Endodermal cell (in vitro differentiated cells): ENCODE measurements around the gene C18orf63. TPM values are rescaled to one million over a fixed set of nuclear protein-coding genes. Genes with fewer than 3 reads are reported as not detected.

Experiments used
- DNase-seq: peaks from one replicate; pipeline ENCODE4 v3.0.0-alpha.2; 2017
- H3K27ac ChIP-seq: 2 replicates; pipeline ENCODE4 v1.5.1; 2013; ENCODE audit warnings: mild to moderate bottlenecking, low read depth, low read length, moderate library complexity
- H3K27me3 ChIP-seq: 2 replicates; pipeline ENCODE4 v1.6.1; 2013; ENCODE audit warnings: mild to moderate bottlenecking, low read length, moderate library complexity; ENCODE audit not compliant: insufficient read depth, control insufficient read depth, poor library complexity, severe bottlenecking
- H3K36me3 ChIP-seq: 2 replicates; pipeline ENCODE4 v1.7.0; 2013; ENCODE audit warnings: mild to moderate bottlenecking, low read length, moderate library complexity; ENCODE audit not compliant: control insufficient read depth, insufficient read depth
- H3K4me1 ChIP-seq: one replicate; pipeline ENCODE4 v1.7.0; 2013; ENCODE audit warnings: low read length; ENCODE audit not compliant: control insufficient read depth, insufficient read depth
- H3K4me3 ChIP-seq: 2 replicates; pipeline ENCODE4 v1.5.1; 2013; ENCODE audit warnings: mild to moderate bottlenecking, low read length, moderate library complexity
- H3K9ac ChIP-seq: 2 replicates; pipeline ENCODE4 v1.6.1; 2013; ENCODE audit warnings: mild to moderate bottlenecking, low read length, moderate library complexity; ENCODE audit not compliant: poor library complexity, severe bottlenecking; ENCODE audit errors: extremely low read depth
- H3K9me3 ChIP-seq: 2 replicates; pipeline ENCODE4 v1.6.1; 2013; ENCODE audit warnings: mild to moderate bottlenecking, low read length, moderate library complexity; ENCODE audit not compliant: control insufficient read depth
- H3K27ac Mint-ChIP-seq: 2 replicates; pipeline ENCODE4 v1.8.0; 2020; ENCODE audit warnings: mixed read lengths
- H3K27me3 Mint-ChIP-seq: 2 replicates; pipeline ENCODE4 v1.8.0; 2021; ENCODE audit warnings: mild to moderate bottlenecking, mixed read lengths; ENCODE audit not compliant: insufficient read depth
- H3K36me3 Mint-ChIP-seq: 2 replicates; pipeline ENCODE4 v1.8.0; 2020; ENCODE audit warnings: low read depth, mixed read lengths
- H3K4me1 Mint-ChIP-seq: 2 replicates; pipeline ENCODE4 v1.8.0; 2020; ENCODE audit warnings: mixed read lengths
- H3K4me3 Mint-ChIP-seq: 2 replicates; pipeline ENCODE4 v1.8.0; 2020; ENCODE audit warnings: mild to moderate bottlenecking, moderate library complexity, mixed read lengths
- H3K9me3 Mint-ChIP-seq: 2 replicates; pipeline ENCODE4 v1.8.0; 2020; ENCODE audit warnings: mild to moderate bottlenecking, mixed read lengths
- CTCF ChIP-seq: fragments of 200-600 bp; sonication (generic); conservative IDR thresholded peaks from 2 replicates; pipeline ENCODE4 v1.5.0; 2021; ENCODE audit warnings: antibody characterized with exemption, mild to moderate bottlenecking
- WGBS, 2 experiments: methylation state at CpG; one replicate each; pipeline versions ENCODE4 v1.1.5 to v1.1.7; 2013; ENCODE audit warnings: missing lambda C conversion rate in 2 of 2, mixed read lengths in 1 of 2; ENCODE audit not compliant: insufficient coverage in 1 of 2, insufficient read length in 1 of 2; 5-methylcytosine and 5-hydroxymethylcytosine counted together
- total RNA-seq, 2 donors: library from RNA; stranded (reverse); fragmentation: NEBNext Ultra II Directional in 1 of 2; extraction: Animal tissue kit (Norgen Biotek cat#: 25700) in 1 of 2; gene quantifications; 2 replicates in 1 of 2; 3 replicates in 1 of 2; pipeline ENCODE4 v1.2.1, GENCODE V29; 2021

C18orf63 gene
- total RNA-seq, 2 donors from 2014 or later, result not detected

DNA sequence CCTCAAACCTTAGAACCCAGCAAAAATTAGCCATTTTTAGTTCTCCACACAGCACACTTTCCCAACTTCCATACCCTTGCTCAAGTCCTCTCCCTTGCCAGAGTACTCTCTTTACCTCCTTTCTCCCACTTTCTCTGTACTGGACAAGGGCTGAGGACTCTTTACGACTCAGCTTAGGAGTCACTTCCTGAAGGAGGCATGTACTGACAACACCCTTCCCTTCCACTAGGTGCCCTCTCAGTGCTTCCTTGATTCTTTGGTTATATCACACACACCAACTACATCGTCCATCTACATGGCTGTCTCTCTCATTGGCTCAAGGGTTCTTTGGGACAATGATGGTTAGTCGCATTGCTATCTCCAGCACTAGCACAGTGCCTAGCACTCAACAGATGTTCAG lies 5.2 kb upstream of the C18orf63 start:
- Mint-ChIP-seq H3K27ac (no peak overlapping the region), H3K9me3 (peaks cover 11% of the 10 kb centered on the region), H3K4me1 (no peaks in the 10 kb centered on the region), H3K27me3 (peaks cover 3% of the 10 kb centered on the region), H3K4me3 (no peak overlapping the region), H3K36me3 (no peaks in the 10 kb centered on the region)
- no peak for DNase-seq
- peak; percentile 66 for TF ChIP-seq CTCF
- H3K27ac ChIP-seq, result no peak overlapping the region
- no peaks in the 10 kb centered on the region for H3K36me3 ChIP-seq
- WGBS, 2 experiments, result 82% methylated on average over 3 of the region's 3 CpGs; no CpG with 5 or more reads in 1 of the 2 experiments
- H3K4me1 ChIP-seq, result no peaks in the 10 kb centered on the region
- peaks cover 13% of the 10 kb centered on the region for H3K9me3 ChIP-seq
- no peak overlapping the region for H3K9ac ChIP-seq
- H3K4me3 ChIP-seq, result no peak overlapping the region
- no peaks in the 10 kb centered on the region for H3K27me3 ChIP-seq

GRCh38 chr18:74311000-74311399 lies 4.6 kb upstream of the C18orf63 start:
- no peak overlapping the region for H3K27ac ChIP-seq

DNA sequence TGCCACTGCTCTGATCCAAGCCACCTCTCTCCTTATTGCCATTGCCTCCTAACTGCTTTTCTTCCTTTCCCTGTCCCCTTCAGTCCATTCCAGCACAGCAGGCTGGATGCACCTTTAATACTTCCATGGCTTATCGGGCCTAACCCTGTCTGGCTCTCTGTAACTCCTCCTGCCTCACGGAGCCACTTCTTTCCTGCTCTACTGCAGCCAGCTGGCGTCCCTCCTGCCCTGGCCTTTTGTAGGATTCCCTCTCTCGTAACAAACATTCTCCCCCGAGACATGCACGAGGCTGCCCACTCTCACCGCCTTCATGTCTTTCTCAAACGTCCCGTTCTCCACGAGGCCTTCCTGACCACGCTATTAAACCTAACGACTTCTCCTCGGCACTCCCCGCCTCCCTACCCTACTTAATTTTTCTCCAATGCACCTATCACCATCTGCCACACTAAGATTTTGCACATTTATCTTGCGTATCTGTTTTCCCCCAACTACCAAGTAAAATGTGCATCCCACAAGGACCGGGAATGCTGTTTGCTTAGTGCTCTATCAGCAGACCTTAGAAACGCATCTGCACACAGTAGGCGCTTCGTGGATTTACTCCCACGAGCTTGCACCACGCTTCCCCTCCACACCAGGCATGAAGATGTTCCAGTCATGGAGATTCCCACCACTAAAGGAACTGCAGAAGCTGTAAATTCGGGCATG lies 728 bp upstream of the C18orf63 start:
- Histone ChIP-seq H3K27ac (no peak overlapping the region), H3K9me3 (peaks cover 13% of the 10 kb centered on the region), H3K9ac (no peak overlapping the region), H3K4me3 (no peak overlapping the region), H3K27me3 (no peaks in the 10 kb centered on the region), H3K4me1 (no peaks in the 10 kb centered on the region), H3K36me3 (no peaks in the 10 kb centered on the region)
- Mint-ChIP-seq H3K36me3 (no peaks in the 10 kb centered on the region), H3K4me1 (no peaks in the 10 kb centered on the region), H3K27ac (no peak overlapping the region), H3K27me3 (peaks cover 3% of the 10 kb centered on the region), H3K4me3 (no peak overlapping the region), H3K9me3 (peaks cover 13% of the 10 kb centered on the region)
- 94 to 95% methylated on average over 19 to 22 of the region's 22 CpGs for WGBS, 2 experiments
- no peak for DNase-seq
- TF ChIP-seq CTCF, result no peak

More at GRCh38 chr18:74311000-74311399, 4.6 kb upstream of the C18orf63 start:
- H3K4me1 ChIP-seq, result no peaks in the 10 kb centered on the region
- H3K9ac ChIP-seq, result no peak overlapping the region
- H3K4me3 ChIP-seq, result no peak overlapping the region
- no peak for TF ChIP-seq CTCF
- Mint-ChIP-seq H3K4me1 (no peaks in the 10 kb centered on the region), H3K27ac (no peak overlapping the region), H3K4me3 (no peak overlapping the region), H3K36me3 (no peaks in the 10 kb centered on the region), H3K9me3 (peaks cover 13% of the 10 kb centered on the region), H3K27me3 (peaks cover 3% of the 10 kb centered on the region)
- peaks cover 13% of the 10 kb centered on the region for H3K9me3 ChIP-seq
- DNase-seq, result no peak
- H3K27me3 ChIP-seq, result no peaks in the 10 kb centered on the region
- 93 to 100% methylated on average over 1 of the region's 1 CpG for WGBS, 2 experiments
- no peaks in the 10 kb centered on the region for H3K36me3 ChIP-seq
